ENCODE results near the gene SLC25A38.
"Not testable (repeated sequence)": the region's sequence is repeated elsewhere in the genome, so short reads cannot be mapped to it uniquely, and the experiment has no call there.

SLC25A38 gene

DNA sequence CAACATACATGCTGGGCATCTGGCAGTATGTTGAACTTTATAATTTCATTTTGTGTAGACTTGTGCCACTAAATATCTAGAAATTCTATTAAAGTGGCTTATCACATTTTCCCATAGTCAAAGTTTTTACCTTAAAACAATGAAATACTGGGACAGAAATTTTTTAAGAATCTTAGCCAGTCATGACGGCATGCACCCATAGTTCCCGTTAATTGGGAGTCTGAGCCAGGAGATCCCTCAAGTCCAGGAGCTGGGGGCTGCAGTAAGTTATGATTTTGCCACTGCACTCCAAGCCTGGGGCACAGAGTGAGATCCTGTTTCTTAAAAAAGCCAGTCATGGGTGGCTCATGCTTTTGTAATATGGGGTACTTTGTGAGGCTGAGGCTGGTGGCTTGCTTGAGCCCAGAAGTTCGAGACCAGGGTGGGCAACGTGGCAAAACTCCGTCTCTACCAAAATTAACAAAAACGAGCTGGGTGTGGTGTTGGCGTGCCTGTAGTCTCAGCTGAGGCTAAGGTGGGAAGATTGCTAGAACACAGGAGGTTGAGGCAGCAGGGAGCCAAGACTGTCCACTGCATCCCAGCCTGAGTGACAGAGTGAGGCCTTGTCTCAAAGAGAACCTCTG, 26.5 kb downstream of the SLC25A38 start:
- DNase-seq (ENCODE audit: insufficient read length) = no peak
- FAIRE-seq = no peak
- no peak; the same call in 1 of the 2 replicates for TF ChIP-seq POLR2AphosphoS5 (IDR thresholded peaks at IDR 0.05; ENCODE audit: low read depth, low read length)
- TF ChIP-seq POLR2A (IDR thresholded peaks at IDR 0.05; ENCODE audit: low read depth, low read length) = no peak
- no peak for TF ChIP-seq TAF1 (IDR thresholded peaks at IDR 0.05; ENCODE audit: borderline replicate concordance, low read depth, low read length)

DNA sequence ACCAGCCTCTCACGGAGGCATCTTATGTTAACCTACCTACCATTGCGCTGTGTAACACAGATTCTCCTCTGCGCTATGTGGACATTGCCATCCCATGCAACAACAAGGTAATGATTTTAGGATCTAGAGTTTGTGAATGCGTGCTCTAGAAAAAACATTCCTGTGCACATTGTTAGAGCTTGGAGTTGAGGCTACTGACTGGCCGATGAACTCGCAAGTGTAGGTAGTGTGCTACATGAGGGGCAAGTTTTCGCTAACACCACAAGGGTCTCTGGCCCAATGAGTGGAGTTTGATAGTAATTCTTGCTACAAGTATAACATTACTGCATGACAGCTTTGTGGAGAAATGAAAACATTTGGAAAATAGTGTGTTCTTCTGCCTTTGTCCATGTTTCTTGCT, 27.7 kb downstream of the SLC25A38 start:
- FAIRE-seq (no peak), DNase-seq (ENCODE audit: insufficient read length) (no peak)
- no peak for TF ChIP-seq TAF1 (IDR thresholded peaks at IDR 0.05; ENCODE audit: borderline replicate concordance, low read depth, low read length)
- peak; percentile 46; the same call in 1 of the 2 replicates for TF ChIP-seq POLR2A (IDR thresholded peaks at IDR 0.05; ENCODE audit: low read depth, low read length)
- no peak for TF ChIP-seq POLR2AphosphoS5 (IDR thresholded peaks at IDR 0.05; ENCODE audit: low read depth, low read length)

DNA sequence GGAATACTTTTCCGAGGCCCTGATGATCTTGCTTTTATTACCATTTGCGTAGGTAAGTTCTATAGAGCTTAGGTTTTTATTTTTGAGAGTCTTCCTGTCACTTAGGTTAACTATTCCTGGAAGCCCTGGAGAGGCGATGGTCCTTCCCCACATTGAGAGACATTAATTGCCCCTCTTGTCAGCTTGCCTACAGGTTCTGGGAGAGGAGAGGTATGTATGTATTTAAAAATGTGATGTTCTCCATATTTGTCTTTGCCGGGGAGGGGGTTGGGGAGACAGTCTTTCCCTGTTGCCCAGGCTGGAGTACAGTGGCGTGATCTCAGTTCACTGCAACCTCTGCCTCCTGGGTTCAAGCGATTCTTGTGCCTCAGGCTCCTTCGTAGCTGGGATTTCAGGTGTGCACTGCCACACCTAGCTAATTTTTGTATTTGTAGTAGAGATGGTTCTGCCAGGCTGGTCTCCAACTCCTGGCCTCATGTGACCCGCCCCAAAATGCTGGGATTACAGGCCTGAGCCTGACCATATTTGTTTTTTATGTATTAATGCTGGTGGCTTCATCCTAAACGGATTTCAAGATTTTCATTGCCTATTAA, 29.6 kb downstream of the SLC25A38 start:
- peak; percentile 57; the same call in 1 of the 2 replicates for TF ChIP-seq POLR2A (IDR thresholded peaks at IDR 0.05; ENCODE audit: low read depth, low read length)
- TF ChIP-seq POLR2AphosphoS5 (IDR thresholded peaks at IDR 0.05; ENCODE audit: low read depth, low read length) = no peak
- no peak for TF ChIP-seq TAF1 (IDR thresholded peaks at IDR 0.05; ENCODE audit: borderline replicate concordance, low read depth, low read length)
- DNase-seq (ENCODE audit: insufficient read length) = no peak
- no peak for FAIRE-seq

GRCh38 chr3:39413691-39414420, 30.7 kb downstream of the SLC25A38 start:
- no peak for DNase-seq (ENCODE audit: insufficient read length)
- no peak for FAIRE-seq
- TF ChIP-seq POLR2AphosphoS5 (IDR thresholded peaks at IDR 0.05; ENCODE audit: low read depth, low read length) (no peak), POLR2A (IDR thresholded peaks at IDR 0.05; ENCODE audit: low read depth, low read length) (peak; percentile 45; the same call in 1 of the 2 replicates)

DNA sequence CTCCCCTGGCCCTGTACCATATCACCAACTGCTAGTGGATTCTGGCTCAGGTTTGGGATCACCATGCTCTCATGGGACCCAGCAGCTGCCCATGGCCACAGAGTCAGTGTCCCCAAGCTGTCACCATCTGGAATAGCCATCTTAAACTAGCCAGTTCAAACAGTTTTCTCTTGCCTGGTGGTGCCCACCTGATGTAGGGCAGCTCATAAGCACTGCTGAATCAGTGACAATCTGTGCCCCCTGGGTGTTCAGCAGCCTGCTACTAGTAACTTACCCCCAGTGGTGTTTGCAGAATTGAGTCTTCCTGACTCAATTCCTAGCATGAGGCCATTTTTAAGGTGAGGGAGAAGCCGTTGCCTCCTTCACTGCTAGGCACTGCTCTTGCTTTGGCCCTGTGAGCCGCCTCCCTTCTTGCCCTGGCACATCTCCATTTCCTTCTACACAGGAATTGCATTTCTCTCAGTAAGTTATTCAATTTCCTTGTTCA, 31.3 kb downstream of the SLC25A38 start:
- DNase-seq (ENCODE audit: insufficient read length) (no peak), FAIRE-seq (no peak)
- TF ChIP-seq POLR2A (IDR thresholded peaks at IDR 0.05; ENCODE audit: low read depth, low read length) (peak; percentile 32), POLR2AphosphoS5 (IDR thresholded peaks at IDR 0.05; ENCODE audit: low read depth, low read length) (peak; percentile 88), TAF1 (IDR thresholded peaks at IDR 0.05; ENCODE audit: borderline replicate concordance, low read depth, low read length) (no peak)

DNA sequence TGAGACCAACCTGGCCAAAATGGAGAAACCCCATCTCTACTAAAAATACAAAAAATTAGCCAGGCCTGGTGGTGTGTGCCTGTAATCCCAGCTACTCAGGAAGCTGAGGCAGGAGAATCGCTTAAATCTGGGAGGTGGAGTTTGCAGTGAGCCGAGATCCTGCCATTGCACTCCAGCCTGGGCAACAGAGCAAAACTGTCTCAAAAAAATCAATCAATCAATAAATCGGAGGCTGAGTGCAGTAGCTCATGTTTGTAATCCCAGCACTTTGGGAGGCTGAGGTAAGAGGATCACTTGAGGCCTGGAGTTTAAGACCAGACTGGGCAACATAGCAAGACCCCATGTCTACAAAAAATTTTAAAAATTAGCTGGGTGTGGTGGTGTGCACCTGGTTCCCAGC, 32.1 kb downstream of the SLC25A38 start:
- DNase-seq (ENCODE audit: insufficient read length); FAIRE-seq: not testable (repeated sequence)

DNA sequence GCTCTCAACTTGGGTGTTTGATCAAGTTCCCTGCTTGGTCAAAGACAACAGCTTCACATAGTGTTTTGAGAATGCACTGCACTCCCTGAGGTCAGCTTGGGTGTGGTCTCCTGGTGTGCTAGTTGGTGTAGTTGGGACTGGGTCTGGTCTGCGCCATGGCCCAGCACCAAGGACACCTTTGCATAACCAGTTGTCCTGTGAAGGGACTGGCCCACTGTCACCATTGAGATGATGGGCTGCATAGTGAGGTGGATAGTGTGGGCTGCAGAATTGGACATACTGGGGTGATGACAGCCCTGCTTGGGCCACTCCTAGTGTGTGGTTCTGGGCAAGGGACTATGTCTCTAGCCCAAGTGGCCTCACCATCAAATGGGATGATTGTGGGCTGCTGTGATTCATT, 32.8 kb downstream of the SLC25A38 start:
- TF ChIP-seq TAF1 (IDR thresholded peaks at IDR 0.05; ENCODE audit: borderline replicate concordance, low read depth, low read length) (no peak), POLR2A (IDR thresholded peaks at IDR 0.05; ENCODE audit: low read depth, low read length) (peak; percentile 27; the same call in 1 of the 2 replicates), POLR2AphosphoS5 (IDR thresholded peaks at IDR 0.05; ENCODE audit: low read depth, low read length) (peak; percentile 63; the same call in 1 of the 2 replicates)
- no peak for DNase-seq (ENCODE audit: insufficient read length)
- FAIRE-seq = no peak

- FAIRE-seq; DNase-seq (ENCODE audit: insufficient read length): not testable (repeated sequence)
These were observed 33.8 kb downstream of the SLC25A38 start for GRCh38 chr3:39416998-39417397.

GRCh38 chr3:39418556-39419225, 35.5 kb downstream of the SLC25A38 start:
- FAIRE-seq = not testable (repeated sequence)

DNA sequence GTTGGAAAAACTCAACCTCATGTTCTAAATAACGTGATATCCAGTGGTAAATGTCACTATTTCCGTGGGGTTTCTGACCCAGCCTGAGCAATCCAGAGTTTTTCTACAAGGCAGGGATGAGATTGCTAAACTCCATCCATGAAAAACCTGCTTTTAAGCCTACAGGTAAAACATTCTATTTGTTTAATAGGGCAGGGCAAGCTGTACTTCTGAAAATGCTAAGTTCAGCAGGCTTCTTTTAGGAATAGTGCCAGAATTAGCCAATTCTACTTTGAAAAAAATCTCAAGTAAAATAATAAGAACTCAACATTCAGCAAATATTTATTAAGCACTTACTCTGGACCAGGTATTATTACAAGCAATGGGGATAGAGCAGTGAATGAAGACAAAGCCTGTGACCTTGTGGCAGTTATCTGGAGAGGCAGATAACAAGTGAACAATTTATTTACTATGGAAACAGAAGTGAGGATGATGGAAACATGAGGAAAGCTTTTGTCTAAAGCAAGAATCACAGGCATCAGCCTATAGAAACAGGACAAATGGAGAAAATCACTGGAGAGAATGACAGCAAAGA, 36.7 kb downstream of the SLC25A38 start:
- DNase-seq (ENCODE audit: insufficient read length) = no peak
- no peak for TF ChIP-seq TAF1 (IDR thresholded peaks at IDR 0.05; ENCODE audit: borderline replicate concordance, low read depth, low read length)
- no peak for TF ChIP-seq POLR2AphosphoS5 (IDR thresholded peaks at IDR 0.05; ENCODE audit: low read depth, low read length)
- no peak for TF ChIP-seq POLR2A (IDR thresholded peaks at IDR 0.05; ENCODE audit: low read depth, low read length)
- no peak for FAIRE-seq

More at GRCh38 chr3:39418556-39419225, 35.5 kb downstream of the SLC25A38 start:
- DNase-seq (ENCODE audit: insufficient read length) = not testable (repeated sequence)

DNA sequence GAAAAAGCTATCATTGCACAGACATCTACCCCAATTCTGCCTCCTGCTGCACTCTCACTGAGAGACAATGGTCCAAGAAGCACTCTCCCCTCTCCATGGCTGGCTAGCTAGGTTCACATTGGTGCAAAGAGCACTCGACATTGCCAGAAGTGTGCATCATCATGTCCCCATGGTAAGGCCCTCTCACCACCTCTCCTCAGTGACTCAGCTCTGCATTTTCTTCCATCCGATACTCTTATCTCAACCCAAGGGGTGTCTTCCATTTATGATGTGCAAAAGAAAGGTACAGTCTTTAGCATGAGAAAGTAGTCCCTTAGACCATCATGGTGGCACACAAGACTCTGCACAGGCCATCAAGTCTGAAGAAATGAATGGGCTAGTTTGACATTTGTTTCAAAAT, 37.4 kb downstream of the SLC25A38 start:
- FAIRE-seq = no peak
- no peak for DNase-seq (ENCODE audit: insufficient read length)
- TF ChIP-seq TAF1 (IDR thresholded peaks at IDR 0.05; ENCODE audit: borderline replicate concordance, low read depth, low read length) = no peak
- no peak for TF ChIP-seq POLR2A (IDR thresholded peaks at IDR 0.05; ENCODE audit: low read depth, low read length)
- TF ChIP-seq POLR2AphosphoS5 (IDR thresholded peaks at IDR 0.05; ENCODE audit: low read depth, low read length) = no peak
